AG04450 (cell line): ENCODE data around the gene SLC45A2. TPM values are rescaled to one million over a fixed set of nuclear protein-coding genes. Genes with fewer than 3 reads are reported as not detected.
"Not testable (repeated sequence)": the region's sequence is repeated elsewhere in the genome, so short reads cannot be mapped to it uniquely, and the experiment has no call there.

ENCODE experiments used
- CTCF ChIA-PET: fragments of 300-600, 350-600 bp; formaldehyde crosslinking; extraction: SDS; loops from one replicate; lab custom pipeline; 2022; ENCODE audit warnings: antibody characterized with exemption, inconsistent platforms; lab: Charles Lee
- POLR2A ChIA-PET: fragments of 350-600 bp; formaldehyde crosslinking; extraction: SDS; loops from one replicate; lab custom pipeline; 2021; ENCODE audit warnings: antibody characterized with exemption, inconsistent platforms; lab: Yijun Ruan, JAX
- DNase-seq: peaks from one replicate; pipeline ENCODE4 v3.0.0-alpha.2; 2011; ENCODE audit warnings: low read depth, low spot score
- H3K27ac ChIP-seq: one replicate; pipeline ENCODE4 v1.5.1; 2012; ENCODE audit warnings: low read depth, low read length, control low read depth
- H3K27me3 ChIP-seq: one replicate; pipeline ENCODE4 v1.6.0; 2012; ENCODE audit warnings: low read length; ENCODE audit not compliant: control insufficient read depth, insufficient read depth
- H3K4me3 ChIP-seq: 2 replicates; pipeline ENCODE4 v1.5.1; 2011; ENCODE audit warnings: mild to moderate bottlenecking, low read depth, low read length, control low read depth
- H3K9me3 ChIP-seq: 2 replicates; pipeline ENCODE4 v1.5.1; 2012; ENCODE audit warnings: low read length; ENCODE audit not compliant: control insufficient read depth, insufficient read depth
- polyA plus RNA-seq: library from polyadenylated mRNA; depleted of rRNA; stranded (reverse); fragments of >200 nt; gene quantifications from 2 replicates; pipeline ENCODE4 v1.2.3, GENCODE V29; 2011
- TF ChIP-seq, protein P1 (sequence below): IDR thresholded peaks from 2 replicates; pipeline ENCODE4 v1.5.1; 2011; ENCODE audit warnings: low read depth, low read length, control low read depth, inconsistent platforms

SLC45A2 gene
- polyA plus RNA-seq, 1 experiment, result not detected

DNA sequence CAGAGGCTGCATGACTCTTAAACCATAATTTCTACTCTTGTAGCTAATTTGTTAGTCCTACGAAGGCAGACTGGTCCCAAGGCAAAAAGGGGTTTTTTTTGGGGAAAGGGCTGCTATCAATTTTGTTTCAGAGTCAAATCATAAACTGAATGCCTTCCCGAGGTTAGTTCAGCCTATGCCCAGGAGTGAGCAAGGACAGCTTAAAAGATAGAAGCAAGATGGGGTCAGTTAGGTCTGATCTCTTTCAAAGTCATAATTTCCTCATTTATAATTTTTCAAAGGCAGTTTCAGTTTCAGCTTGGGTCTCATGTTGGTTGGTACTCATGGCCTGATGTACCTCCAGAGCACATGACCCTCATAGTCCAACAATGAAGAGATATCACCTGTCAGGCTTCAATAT, 56.2 kb downstream of the SLC45A2 start:
- POLR2A ChIA-PET, result no interaction called here
- CTCF ChIA-PET, result no interaction called here
- H3K9me3 ChIP-seq, result no peaks in the 10 kb centered on the region
- no peak for DNase-seq
- TF ChIP-seq, protein P1, sequence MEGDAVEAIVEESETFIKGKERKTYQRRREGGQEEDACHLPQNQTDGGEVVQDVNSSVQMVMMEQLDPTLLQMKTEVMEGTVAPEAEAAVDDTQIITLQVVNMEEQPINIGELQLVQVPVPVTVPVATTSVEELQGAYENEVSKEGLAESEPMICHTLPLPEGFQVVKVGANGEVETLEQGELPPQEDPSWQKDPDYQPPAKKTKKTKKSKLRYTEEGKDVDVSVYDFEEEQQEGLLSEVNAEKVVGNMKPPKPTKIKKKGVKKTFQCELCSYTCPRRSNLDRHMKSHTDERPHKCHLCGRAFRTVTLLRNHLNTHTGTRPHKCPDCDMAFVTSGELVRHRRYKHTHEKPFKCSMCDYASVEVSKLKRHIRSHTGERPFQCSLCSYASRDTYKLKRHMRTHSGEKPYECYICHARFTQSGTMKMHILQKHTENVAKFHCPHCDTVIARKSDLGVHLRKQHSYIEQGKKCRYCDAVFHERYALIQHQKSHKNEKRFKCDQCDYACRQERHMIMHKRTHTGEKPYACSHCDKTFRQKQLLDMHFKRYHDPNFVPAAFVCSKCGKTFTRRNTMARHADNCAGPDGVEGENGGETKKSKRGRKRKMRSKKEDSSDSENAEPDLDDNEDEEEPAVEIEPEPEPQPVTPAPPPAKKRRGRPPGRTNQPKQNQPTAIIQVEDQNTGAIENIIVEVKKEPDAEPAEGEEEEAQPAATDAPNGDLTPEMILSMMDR, result no peak
- H3K27ac ChIP-seq, result no peak overlapping the region
- peaks cover 3% of the 10 kb centered on the region for H3K27me3 ChIP-seq
- H3K4me3 ChIP-seq, result no peak overlapping the region

DNA sequence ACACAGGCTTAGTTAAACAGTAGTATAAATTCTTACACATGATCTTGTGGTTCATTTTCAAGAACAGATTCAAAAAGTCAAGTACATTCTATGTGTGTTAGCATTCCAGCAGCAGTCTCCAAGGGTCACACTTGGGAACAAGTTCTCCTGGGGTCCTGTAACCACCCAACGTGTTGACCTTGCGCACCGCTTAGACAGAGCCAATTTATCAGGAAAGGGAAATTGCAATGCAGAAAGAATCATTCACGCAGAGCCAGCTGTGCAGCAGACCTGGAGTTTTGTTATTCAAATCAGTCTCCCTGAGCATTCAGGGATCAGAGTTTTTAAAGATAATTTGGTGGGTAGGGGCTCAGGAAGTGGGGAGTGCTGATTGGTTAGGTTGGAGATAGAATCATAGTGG, 56.8 kb downstream of the SLC45A2 start:
- DNase-seq, result no peak
- H3K27me3 ChIP-seq, result peaks cover 3% of the 10 kb centered on the region
- no peaks in the 10 kb centered on the region for H3K9me3 ChIP-seq
- no peak overlapping the region for H3K4me3 ChIP-seq
- no peak overlapping the region for H3K27ac ChIP-seq
- POLR2A ChIA-PET, result no interaction called here
- TF ChIP-seq, protein P1, result no peak
- CTCF ChIA-PET, result no interaction called here

DNA sequence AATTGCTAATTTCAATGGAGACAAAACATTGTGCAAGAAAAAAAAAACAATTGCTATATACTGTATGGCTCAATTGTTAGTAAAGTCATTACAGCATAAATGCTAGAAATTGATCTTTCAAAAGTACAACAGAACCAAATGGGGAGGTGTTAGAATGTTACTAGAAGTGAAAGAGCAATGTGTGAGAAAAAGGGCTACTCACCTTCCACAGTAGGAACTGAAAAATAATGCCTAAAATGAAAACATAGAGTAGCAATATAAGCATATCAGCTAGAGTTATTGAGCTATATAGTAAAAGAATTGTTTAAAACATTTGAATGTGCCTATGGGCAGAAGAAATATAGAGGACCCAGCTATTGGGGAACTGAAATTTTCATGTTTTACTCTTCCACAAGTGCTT, 59.2 kb downstream of the SLC45A2 start:
- ChIA-PET POLR2A (no interaction called here), CTCF (interaction anchor here (0.9 kb wide), 1 partner anchor 9 kb away, joined by 4 read pairs; no protein-coding TSS in a partner anchor)
- Histone ChIP-seq H3K4me3 (no peak overlapping the region), H3K9me3 (no peaks in the 10 kb centered on the region), H3K27me3 (peaks cover 12% of the 10 kb centered on the region), H3K27ac (no peak overlapping the region)
- TF ChIP-seq, protein P1, result no peak
- DNase-seq, result no peak

DNA sequence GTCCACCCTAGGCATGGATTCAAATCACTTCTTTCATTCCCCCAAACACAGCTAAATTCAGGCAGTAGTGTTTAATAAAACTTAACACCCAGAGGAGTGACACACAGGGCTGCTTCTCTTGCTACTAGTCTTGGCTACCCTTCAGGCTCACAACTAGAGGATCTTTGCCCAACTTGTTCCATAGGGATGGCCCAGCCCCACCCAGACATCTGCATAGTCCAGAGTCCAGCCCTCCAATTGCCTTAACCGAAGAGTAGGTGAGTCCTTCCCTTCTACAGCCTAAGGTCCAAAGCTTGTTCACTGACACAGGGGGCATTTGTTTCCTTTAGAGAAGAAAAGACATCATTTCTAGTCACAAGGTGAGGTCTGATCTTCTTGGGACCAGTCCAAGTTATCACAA, 63.5 kb downstream of the SLC45A2 start:
- H3K27me3 ChIP-seq, result peaks cover 18% of the 10 kb centered on the region
- TF ChIP-seq, protein P1, result no peak
- H3K9me3 ChIP-seq, result no peaks in the 10 kb centered on the region
- H3K4me3 ChIP-seq, result no peak overlapping the region
- POLR2A ChIA-PET, result no interaction called here
- CTCF ChIA-PET, result interaction anchor here (3.2 kb wide), 1 partner anchor 14 kb away, joined by 12 read pairs; no protein-coding TSS in a partner anchor
- H3K27ac ChIP-seq, result no peak overlapping the region
- DNase-seq, result no peak

DNA sequence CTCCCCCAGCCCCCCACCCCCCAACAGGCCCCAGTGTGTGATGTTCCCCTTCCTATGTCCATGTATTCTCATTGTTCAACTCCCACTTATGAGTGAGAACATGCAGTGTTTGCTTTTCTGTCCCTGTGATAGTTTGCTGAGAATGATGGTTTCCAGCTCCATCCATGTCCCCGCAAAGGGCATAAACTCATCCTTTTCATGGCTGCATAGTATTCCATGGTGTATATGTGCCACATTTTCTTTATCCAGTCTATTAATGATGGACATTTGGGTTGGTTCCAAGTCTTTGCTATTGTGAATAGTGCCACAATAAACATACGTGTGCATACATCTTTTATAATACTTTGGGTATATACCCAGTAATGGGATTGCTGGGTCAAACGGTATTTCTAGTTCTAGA, 69.6 kb downstream of the SLC45A2 start:
- H3K4me3 ChIP-seq, H3K27me3 ChIP-seq, H3K9me3 ChIP-seq, DNase-seq, H3K27ac ChIP-seq, POLR2A ChIA-PET, CTCF ChIA-PET: not testable (repeated sequence)

DNA sequence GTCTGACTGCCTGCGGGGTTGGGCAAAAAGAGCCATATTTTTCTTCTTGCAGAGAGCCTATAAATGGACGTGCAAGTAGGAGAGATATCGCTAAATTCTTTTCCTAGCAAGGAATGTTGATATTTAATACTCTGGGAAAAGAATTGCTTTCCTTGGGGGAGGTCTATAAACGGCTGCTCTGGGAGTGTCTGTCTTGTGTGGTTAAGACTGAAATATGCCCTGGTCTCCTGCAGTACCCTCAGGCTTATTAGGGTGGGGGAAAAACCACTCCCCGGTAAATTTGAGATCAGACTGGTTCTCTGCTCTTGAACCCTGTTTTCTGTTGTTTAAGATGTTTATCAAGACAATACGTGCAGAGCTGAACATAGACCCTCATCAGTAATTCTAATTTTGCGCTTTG, 78.2 kb downstream of the SLC45A2 start:
- H3K4me3 ChIP-seq, H3K27me3 ChIP-seq, CTCF ChIA-PET, H3K27ac ChIP-seq, H3K9me3 ChIP-seq, DNase-seq: not testable (repeated sequence)
- POLR2A ChIA-PET, result interaction anchor here (1.4 kb wide), 1 partner anchor 14 kb away, joined by 3 read pairs; the partner anchor contains the start of gene ADAMTS12
